Germinal center (tissue), 1 donor: ENCODE measurements around the gene MECR.

Source experiments
- DNase-seq: peaks from one replicate; pipeline ENCODE4 v3.0.0; 2012; ENCODE audit warnings: mixed read lengths, low spot score

The MECR gene

DNA sequence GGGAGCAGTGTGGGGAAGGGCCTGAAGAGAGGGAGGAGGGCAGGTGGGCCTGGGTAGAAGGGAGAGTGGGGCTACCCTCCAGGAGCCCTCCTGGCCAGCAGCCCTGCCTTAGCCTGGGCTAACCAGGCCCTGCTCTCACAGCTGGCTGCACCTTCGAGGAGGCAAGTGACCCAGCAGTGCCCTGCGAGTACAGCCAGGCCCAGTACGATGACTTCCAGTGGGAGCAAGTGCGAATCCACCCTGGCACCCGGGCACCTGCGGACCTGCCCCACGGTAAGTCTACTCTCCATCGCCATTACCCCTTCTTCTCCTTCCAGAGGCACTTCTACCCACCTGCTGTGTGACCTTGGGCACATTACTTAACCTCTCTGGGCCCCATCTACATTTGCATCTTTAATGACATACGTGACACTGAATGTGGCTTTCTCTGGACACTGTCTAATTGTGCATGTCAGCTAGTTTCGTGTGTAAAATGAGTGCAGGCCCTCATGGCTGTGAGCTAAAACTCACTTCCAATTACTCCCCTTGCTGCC lies 24.5 kb upstream of the MECR start:
- no peak for DNase-seq

- DNase-seq: no peak
Observed at GRCh38 chr1:29254346-29254745, 23.6 kb upstream of the MECR start.

DNA sequence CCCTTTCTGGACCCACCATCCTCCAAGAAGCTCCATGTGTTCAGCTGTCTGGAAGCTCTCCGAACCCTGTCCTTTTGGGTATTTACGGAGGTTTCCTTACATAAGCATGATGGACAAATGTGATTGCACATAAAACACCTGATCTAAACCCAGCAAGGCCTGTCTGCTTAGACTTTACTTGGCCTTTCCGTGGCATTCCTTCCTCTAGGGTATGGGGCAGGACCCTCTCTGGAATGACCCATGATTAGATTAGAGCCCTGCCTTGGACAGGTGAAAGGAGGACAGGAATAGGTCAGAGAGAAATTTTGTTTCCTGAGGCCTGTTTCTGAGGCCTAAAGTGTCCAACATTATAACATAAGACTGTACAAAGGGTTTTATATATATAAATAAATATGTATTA lies 22.4 kb upstream of the MECR start:
- DNase-seq: no peak

- no peak for DNase-seq
Observed at GRCh38 chr1:29251164-29252124, 20.7 kb upstream of the MECR start.

DNA sequence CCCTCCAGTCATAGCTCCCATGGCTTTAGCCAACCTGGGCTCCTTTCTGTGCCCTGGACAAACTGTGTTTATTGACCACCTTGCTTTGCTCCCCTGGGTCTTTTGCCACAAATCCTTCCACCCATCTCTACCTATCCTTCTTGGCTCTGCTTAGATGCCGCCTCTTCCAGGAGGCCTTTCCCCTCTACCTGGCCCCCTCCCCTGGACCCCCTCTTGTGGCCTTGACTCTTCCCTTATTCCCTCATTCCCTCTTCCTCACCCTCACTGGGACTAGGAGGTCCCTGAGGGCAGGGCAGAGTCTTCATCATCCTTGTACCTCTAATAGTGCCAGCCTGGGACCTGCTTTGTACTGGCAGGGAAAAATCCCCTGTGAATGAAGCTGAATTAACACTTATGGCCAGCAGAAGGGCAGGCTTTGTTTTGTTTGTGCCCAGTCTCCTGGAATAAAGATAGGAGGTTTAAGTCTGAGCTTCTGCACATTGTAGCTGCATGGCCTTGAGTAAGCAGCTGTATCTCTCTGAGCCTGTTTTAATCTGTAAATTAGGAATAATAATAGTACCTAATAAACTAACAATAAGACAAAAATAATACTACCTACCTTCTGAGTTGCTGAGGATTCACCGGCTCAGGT lies 19.3 kb upstream of the MECR start:
- DNase-seq: no peak

- no peak for DNase-seq
Observed at GRCh38 chr1:29249170-29249691, 18.5 kb upstream of the MECR start.

DNA sequence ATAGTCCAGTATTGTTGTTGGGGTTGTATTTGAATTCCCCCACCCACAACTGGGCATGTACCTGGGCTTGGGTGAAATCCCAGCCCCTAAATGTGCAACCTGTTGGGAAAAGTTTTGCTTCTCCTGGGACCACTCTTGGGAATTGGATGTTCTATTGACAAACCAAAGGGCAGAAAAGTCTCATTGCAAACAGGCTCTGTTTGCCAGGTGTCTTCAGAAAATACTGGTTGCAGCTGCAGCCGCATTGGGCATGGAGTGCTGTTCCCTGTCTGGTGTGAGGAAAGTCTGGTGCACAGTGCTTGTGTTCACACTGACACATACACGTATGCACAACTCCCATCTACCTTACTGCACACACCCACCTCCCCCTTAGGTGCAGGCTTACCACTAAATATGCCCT lies 17.7 kb upstream of the MECR start:
- no peak for DNase-seq

- no peak for DNase-seq
Observed at GRCh38 chr1:29247571-29248273, 17.0 kb upstream of the MECR start.

DNA sequence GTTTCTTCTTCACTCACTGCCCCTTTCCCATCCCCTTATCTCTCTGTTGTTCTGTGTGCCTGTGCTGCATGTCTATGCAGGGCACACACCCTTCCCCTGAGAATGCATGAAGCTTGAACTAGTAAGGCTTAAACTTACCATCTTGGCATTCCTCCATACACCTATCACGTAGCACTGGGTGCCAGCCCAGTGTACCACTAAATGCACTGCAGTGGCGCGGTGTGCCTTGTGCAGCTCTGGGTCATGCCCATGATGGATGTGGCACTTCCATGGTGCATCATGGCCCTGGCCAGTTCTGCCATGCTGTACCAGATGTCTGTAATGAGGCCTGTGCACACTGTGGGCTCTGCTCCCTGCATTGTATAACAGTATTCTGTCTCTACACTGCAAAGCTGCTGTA lies 16.3 kb upstream of the MECR start:
- DNase-seq: no peak

DNA sequence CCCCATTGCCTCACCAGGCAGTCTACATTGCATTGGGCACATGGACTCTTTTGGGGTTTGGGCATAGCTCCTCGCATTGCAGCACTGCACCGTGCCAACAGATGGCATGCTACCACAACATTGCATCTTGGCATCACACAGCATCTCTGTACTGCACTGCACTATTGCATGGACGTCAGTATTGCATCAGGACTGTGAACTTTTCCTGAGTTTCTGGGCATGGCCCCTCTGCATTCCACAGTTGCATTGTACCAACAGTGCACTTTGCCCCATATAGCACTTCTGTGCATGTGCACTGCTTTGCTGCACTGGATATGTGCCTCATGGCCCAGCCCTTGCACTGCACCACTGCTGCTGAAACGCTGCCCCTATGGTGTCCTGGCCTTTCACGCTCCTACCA lies 15.1 kb upstream of the MECR start:
- no peak for DNase-seq

GRCh38 chr1:29245261-29245660 lies 14.5 kb upstream of the MECR start:
- DNase-seq: no peak

- no peak for DNase-seq
Observed at GRCh38 chr1:29243871-29244200, 13.1 kb upstream of the MECR start.

DNA sequence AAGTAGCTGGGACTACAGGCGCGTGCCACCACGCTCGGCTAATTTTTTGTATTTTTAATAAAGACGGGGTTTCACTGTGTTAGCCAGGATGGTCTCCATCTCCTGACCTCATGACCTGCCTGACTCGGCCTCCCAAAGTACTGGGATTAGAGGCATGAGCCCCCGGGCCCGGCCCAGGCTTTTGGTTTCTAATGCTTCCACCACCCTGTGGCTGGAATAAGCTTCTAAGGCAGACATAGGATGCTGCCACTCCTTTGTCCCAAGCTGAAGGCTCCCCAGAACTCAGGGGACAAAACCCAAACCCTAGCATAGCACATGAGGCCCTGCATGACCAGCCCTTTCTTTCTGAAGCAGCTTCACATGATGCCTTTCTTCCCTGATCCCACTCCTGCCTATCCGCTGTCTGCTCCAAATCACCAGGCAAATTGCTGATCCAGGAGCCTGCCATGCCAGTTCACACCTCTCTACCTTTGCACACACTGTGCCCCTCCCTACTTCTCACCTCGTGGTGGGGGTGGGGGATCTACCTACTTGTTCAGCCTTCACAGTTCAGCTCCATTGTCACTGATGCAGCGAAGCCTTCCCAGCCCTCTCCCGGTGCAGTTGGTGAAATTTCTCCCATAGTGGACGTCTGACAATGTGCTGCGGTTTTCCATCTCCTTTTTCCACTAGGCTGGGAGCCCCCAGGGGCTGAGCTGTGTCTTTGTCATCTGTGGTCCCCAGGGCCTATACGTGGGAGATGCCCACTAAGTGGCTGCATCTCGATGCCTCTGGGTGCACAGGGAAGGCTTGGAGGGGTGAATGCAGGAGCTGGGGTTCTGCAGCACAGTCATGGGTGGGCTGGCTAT lies 12.5 kb upstream of the MECR start:
- no peak for DNase-seq

DNA sequence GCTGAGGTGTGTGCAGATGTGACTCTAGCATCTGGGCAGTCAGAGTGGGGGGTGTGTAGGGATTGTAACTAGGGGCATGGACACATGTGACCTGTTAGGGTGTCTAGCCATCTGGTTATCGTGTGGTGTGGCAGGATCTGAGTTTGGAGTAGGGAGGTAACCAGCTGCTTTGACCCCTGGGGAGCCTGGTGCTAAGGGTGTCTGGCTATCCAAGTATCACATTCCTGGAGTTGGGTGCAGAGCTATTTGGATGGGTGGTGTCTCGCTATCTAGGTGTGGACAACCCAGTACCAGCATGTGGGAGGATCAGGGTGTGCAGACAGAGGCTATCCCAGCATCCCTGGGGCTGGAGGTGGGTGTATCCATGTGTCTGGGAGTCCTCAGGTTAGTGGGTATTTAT lies 10.3 kb upstream of the MECR start:
- DNase-seq: no peak

DNA sequence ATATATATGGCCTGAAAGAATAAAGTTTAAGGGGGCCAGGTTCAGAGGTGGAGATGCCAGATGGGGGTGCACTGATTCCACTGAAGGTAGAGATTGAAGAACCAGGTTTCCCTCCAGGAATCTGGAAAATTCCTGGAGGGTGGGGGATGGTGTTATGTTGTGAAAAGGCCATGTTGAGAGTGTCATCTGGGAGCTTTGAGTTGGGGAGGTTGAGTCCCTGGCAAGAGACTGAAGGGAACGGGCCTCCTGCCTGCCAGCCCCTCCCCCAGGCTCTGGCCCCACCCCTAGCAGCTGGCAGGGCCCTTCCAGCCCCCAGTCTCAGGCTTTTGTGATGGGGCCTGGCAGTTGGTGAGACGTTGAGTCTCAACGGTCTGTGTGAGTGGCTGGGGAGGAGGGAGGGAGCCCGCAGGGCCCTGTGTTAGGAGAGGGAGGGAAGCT lies 9.7 kb upstream of the MECR start:
- no peak for DNase-seq

GRCh38 chr1:29239142-29239541 lies 8.4 kb upstream of the MECR start:
- no peak for DNase-seq

- DNase-seq: no peak
Observed at GRCh38 chr1:29238620-29239002, 7.9 kb upstream of the MECR start.

- DNase-seq: no peak
Observed at GRCh38 chr1:29237852-29238619, 7.3 kb upstream of the MECR start.

DNA sequence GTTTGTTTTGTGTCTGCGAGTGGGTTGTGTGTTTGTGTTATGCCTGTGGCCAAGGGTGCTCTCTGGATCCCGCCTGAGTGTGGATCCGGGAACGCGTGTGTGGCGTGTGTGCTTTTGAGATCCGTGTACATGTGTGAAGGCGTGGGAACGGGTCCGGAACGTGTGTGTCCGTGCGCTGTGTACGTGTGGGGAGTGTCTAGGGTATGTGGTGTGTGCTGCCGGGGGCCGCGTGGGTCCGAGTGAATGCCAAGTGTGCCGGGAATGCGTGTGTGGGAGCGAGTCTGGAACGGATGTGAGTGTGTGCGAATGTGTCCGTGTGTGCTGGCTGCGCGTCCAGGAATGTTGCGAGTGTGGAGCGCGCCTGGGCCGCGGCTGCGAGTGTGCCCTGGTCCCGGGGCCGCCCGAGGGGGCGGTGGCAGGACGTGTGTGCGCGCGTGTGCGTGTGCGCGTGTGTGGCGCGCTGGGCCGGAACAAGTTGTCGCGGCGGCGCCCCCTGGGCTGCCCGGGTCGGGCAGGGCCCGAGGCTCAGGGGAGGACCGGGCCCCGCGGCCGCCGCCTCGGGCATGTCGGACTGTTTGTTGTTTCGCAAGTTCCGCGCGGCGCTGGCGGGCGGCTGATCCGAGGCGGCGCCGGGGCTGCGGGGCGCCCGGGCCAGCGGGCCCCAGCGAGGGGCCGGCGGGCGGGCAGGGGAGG lies 6.5 kb upstream of the MECR start:
- DNase-seq: peak; percentile 46

GRCh38 chr1:29236712-29237128 lies 6.0 kb upstream of the MECR start:
- DNase-seq: no peak
